ENCODE measurements around the gene PEF1.

Gene PEF1

GRCh38 chr1:31585736-31586365 is 58.8 kb downstream of the PEF1 start:
- Mint-ChIP-seq H3K4me3 (no peak overlapping the region), H3K36me3 (ENCODE audit: low read depth) (no peaks in the 10 kb centered on the region), H3K27me3 (peaks cover 22% of the 10 kb centered on the region), H3K27ac (no peak overlapping the region), H3K4me1 (ENCODE audit: low read depth) (peaks cover 2% of the 10 kb centered on the region), H3K9me3 (no peaks in the 10 kb centered on the region)
- DNase-seq, result no peak

GRCh38 chr1:31584869-31585735 is 59.6 kb downstream of the PEF1 start:
- H3K4me1 Mint-ChIP-seq (ENCODE audit: low read depth), result peaks cover 2% of the 10 kb centered on the region
- no peak for DNase-seq
- H3K27ac Mint-ChIP-seq, result no peak overlapping the region
- H3K4me3 Mint-ChIP-seq, result no peak overlapping the region
- H3K27me3 Mint-ChIP-seq, result peaks cover 16% of the 10 kb centered on the region
- no peaks in the 10 kb centered on the region for H3K36me3 Mint-ChIP-seq (ENCODE audit: low read depth)
- H3K9me3 Mint-ChIP-seq, result no peaks in the 10 kb centered on the region

GRCh38 chr1:31583995-31584868 is 60.4 kb downstream of the PEF1 start:
- Mint-ChIP-seq H3K4me3 (no peak overlapping the region), H3K4me1 (ENCODE audit: low read depth) (peaks cover 1% of the 10 kb centered on the region), H3K27me3 (peaks cover 12% of the 10 kb centered on the region), H3K9me3 (no peaks in the 10 kb centered on the region), H3K36me3 (ENCODE audit: low read depth) (no peaks in the 10 kb centered on the region), H3K27ac (no peak overlapping the region)
- DNase-seq, result no peak

GRCh38 chr1:31583082-31583994 is 61.3 kb downstream of the PEF1 start:
- Mint-ChIP-seq H3K36me3 (ENCODE audit: low read depth) (no peaks in the 10 kb centered on the region), H3K27ac (no peak overlapping the region), H3K4me3 (no peak overlapping the region), H3K4me1 (ENCODE audit: low read depth) (no peaks in the 10 kb centered on the region), H3K9me3 (no peaks in the 10 kb centered on the region), H3K27me3 (peaks cover 8% of the 10 kb centered on the region)
- no peak for DNase-seq

GRCh38 chr1:31581821-31582810 is 62.6 kb downstream of the PEF1 start:
- no peaks in the 10 kb centered on the region for H3K4me1 Mint-ChIP-seq (ENCODE audit: low read depth)
- no peaks in the 10 kb centered on the region for H3K9me3 Mint-ChIP-seq
- no peaks in the 10 kb centered on the region for H3K27me3 Mint-ChIP-seq
- no peak overlapping the region for H3K4me3 Mint-ChIP-seq
- DNase-seq, result no peak
- no peak overlapping the region for H3K27ac Mint-ChIP-seq
- H3K36me3 Mint-ChIP-seq (ENCODE audit: low read depth), result no peaks in the 10 kb centered on the region

- no peak for DNase-seq
- Mint-ChIP-seq H3K4me1 (ENCODE audit: low read depth) (peaks cover 4% of the 10 kb centered on the region), H3K27me3 (peaks cover 8% of the 10 kb centered on the region), H3K9me3 (no peaks in the 10 kb centered on the region), H3K27ac (no peak overlapping the region), H3K4me3 (no peak overlapping the region), H3K36me3 (ENCODE audit: low read depth) (no peaks in the 10 kb centered on the region)
These were observed 63.6 kb downstream of the PEF1 start for GRCh38 chr1:31580891-31581603.

- DNase-seq, result no peak
- Mint-ChIP-seq H3K4me1 (ENCODE audit: low read depth) (peaks cover 5% of the 10 kb centered on the region), H3K27ac (no peak overlapping the region), H3K4me3 (no peak overlapping the region), H3K27me3 (peaks cover 14% of the 10 kb centered on the region), H3K36me3 (ENCODE audit: low read depth) (no peaks in the 10 kb centered on the region), H3K9me3 (no peaks in the 10 kb centered on the region)
These were observed 64.2 kb downstream of the PEF1 start for GRCh38 chr1:31580513-31580870.
